Amygdala (tissue), 56 donors: ENCODE measurements around the gene FBXL4.

Experiments used
- DNase-seq, 56 donors: peaks; one replicate each; lab custom pipeline; 2025; lab: John Stamatoyannopoulos, UW

Gene FBXL4

DNA sequence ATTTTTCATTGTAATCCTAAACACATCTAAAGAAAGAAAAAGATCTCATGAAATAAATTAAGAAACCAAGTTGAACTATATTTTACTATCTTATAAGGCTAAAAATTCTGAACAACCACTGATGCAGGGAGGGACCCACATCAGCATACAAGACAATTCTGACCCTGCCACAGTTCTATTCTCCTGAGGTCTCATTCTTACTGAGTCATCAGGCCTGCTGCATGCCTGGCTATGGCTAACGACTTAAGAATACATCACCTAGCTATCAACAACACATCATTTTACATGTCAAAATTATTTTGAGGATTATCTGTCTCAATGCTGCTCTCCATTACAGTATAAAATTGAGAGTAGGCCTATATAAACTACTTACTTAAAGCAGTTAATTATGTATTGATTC, 52.9 kb downstream of the FBXL4 start:
- no peak for DNase-seq

- no peak for DNase-seq
Observed at GRCh38 chr6:98887650-98888049, 60.1 kb downstream of the FBXL4 start.

- no peak for DNase-seq
Observed at GRCh38 chr6:98885330-98885729, 62.4 kb downstream of the FBXL4 start.

DNA sequence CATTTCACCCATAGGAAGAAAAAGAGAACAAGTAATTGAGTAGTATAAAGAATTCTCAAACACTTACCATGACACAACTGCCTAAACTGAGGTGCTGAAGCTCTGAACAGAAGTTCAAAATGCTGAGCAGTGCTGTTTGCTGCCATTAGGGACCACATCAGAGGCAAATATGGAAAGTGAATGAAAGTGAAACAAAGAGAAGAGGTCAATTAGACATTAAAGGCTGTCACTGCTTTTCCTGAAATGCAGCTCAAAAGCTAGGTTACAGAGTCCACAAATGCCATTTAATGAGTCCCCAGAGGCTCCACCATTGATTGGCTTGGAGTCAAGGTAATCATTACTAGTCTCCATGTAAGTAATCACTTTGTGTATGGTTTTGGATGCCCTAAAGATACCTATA, 67.3 kb downstream of the FBXL4 start:
- DNase-seq, result no peak

DNA sequence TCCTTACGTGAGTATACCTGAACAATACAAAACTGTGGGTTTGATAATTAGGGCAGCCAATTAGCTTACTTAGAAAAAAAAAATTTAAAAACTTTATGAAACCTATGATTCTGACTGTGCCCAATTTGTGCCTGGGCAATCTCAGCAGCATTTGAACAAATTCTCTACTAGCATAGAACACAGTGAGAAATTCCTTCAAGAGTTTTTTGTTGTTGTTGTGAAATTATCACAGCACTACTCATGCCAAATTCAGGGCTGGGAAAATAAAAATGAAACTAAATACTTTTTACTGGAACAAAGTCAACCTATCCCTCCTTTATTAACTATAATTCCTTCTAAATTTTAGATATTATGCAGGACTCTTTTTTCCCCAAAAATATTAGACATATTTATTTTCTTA, 70.5 kb downstream of the FBXL4 start:
- DNase-seq, result no peak

GRCh38 chr6:98875375-98875774, 72.4 kb downstream of the FBXL4 start:
- DNase-seq, result peak in 11 of 56 donors; percentile 0 to 30 (median 3)

DNA sequence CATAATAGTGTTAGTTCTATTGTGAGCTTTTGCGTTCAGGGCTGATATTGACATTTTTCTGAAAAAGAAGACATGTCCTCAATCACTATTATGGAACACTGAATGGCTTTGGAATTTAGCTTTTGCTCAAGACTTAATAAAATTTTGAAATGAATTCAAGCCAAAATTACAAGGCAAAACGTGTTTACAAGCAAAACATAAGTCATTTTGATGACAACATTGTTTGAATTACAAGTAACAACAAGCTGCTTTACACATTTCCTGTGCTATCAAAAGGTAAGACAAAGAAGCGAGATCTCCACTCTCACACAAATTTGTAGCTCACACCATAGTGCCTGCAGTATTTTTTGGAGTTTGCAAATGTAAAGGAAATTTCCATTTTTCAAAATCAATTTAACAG, 75.9 kb downstream of the FBXL4 start:
- DNase-seq, result no peak

DNA sequence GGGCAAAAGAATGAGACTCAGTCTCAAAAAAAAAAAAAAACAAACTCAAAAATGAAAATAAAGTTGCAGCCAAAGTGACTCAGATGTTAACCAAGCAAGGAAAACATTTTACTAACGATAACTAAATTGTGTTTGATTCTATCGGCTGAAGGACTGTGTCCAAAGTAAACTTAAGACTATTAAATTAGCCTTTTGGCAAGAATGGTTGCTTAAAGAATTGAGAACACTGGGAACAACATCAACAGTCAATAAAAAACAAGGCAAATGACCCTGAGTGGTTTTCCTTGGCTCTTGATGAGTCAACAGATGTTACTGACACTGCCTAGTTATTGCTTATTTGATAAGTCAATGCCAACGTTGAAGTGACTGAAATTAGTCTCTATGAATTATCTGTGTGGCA, 76.7 kb downstream of the FBXL4 start:
- DNase-seq, result no peak

DNA sequence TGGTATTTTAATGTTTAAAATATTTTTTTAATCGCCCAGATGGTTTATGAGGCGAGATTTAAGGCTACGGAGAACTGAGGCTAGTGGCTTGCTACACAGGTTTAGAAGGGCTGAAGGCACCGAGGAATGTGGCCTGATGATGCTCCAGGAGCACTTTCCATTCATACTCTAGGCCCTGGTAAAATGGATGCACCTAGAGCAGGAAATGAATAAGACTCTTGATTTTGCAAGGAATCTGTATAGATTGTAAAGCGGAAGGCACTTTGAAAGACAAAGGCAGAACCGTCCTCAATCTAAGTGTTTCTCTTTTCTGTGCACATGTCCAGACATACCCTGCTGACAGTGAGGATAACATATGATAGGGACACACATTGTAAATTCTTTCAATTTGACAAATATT, 83.2 kb downstream of the FBXL4 start:
- DNase-seq, result no peak

- DNase-seq, result no peak
Observed at GRCh38 chr6:98848539-98849242, 99.1 kb downstream of the FBXL4 start.

GRCh38 chr6:98847779-98848538, 99.8 kb downstream of the FBXL4 start:
- peak in 1 of 56 donors; percentile 8 for DNase-seq

- DNase-seq, result peak in 1 of 56 donors; percentile 3
Observed at GRCh38 chr6:98847416-98847778, 100.3 kb downstream of the FBXL4 start.

DNA sequence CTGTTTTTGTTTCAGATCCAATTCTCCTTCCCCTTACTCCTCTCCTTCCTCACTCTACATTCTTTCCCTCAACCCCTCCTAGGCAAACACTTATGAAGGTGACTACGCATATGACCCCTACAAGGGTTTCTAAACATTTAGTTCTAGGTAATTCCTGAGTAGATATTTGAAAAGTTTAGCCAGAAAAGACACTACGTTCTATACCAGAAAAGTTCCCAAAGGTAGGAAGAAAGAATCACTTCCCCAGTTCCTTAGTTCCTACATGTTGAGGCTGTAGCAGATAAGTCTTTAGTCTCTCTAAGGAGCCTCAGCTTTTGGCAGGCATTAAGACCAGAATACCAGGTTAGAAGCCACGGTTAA, 101.7 kb downstream of the FBXL4 start:
- DNase-seq, result no peak

DNA sequence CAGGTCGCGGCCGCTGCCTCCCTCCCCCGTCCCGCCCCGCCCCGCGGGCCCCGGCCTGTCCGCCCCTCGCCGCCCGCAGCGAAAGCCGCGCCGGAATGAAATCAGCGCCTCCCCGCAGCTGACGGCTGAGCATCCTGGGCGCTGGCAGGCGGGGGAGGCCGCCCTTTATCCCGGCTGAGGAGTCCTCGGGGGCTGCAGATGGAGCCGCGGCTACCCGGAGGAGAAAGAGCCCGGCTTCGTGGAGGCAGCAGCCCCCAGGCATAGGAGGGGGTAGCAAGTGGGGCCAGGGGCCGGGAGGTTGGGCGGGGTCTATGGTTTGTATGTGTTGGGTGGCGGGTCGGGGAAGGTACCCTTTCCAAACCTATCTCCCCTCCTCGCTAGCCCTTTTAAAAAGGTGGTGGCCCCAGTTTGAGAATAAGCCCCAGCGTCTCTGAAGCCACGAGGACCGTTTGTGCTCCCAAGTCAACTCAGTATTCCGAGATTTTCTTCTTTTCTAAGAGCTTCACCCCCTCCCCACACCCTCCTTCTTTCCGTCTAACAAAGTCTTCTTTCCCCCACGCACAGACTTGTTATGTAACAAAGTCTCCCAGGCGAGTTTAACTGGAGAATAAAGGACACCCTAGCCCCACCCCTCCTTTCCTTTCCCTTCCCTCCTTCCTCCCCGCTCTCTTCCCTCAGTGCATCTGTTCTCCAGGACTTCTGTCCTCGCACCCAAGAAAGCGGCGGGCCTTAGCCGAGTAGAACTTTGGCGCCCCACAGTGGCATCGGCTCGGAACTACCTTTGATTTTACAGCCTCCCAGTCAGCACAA, 102.3 kb downstream of the FBXL4 start:
- DNase-seq, result peak in 54 of 56 donors; percentile 28 to 92 (median 80)

DNA sequence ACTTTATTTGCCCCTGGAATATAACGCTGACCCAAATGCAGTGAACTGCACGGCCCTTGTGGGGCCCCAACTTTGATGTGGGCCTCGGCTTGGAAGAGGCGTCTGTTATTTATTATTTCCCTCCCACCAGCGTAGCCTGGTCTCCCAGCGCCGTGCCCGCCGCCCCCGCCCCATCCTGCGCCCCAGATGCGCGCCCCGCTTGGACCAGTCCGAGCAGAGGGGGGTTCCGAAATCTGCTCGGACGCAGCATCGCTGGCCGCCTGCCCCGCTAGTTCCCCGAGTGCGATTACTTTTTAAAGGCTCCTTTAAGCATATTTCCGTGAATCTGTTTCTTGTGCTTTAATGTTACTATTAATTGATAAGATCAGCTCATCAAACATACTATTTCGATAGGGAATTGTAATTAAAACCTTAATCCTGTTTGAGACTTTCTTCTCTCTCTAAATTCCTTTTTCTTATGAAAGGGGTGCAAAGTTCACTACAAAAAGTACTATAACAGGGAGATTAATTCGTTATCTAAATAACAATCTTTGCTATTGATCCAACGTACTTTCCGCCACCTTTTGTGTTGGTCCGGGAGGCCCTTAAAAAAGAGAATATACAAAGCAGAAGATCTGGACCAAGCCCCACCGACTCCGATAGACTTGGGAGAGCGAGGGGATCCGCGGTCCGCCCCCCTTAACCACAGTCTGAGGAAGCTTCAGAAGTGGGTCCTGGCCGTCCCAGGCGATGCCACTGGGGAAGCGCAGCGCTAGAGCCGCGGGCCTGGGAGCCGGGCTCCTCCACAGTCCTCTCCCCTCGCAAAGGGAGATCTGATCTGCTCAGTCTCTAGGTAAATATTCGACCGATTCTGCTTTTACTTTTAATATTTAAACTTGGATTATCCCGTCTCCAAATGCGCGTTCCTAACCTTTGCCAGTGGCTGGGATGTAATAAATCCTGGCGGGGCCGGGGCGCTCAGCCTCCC, 103.2 kb downstream of the FBXL4 start:
- DNase-seq, result peak in 4 of 56 donors; percentile 40 to 68 (median 46)

DNA sequence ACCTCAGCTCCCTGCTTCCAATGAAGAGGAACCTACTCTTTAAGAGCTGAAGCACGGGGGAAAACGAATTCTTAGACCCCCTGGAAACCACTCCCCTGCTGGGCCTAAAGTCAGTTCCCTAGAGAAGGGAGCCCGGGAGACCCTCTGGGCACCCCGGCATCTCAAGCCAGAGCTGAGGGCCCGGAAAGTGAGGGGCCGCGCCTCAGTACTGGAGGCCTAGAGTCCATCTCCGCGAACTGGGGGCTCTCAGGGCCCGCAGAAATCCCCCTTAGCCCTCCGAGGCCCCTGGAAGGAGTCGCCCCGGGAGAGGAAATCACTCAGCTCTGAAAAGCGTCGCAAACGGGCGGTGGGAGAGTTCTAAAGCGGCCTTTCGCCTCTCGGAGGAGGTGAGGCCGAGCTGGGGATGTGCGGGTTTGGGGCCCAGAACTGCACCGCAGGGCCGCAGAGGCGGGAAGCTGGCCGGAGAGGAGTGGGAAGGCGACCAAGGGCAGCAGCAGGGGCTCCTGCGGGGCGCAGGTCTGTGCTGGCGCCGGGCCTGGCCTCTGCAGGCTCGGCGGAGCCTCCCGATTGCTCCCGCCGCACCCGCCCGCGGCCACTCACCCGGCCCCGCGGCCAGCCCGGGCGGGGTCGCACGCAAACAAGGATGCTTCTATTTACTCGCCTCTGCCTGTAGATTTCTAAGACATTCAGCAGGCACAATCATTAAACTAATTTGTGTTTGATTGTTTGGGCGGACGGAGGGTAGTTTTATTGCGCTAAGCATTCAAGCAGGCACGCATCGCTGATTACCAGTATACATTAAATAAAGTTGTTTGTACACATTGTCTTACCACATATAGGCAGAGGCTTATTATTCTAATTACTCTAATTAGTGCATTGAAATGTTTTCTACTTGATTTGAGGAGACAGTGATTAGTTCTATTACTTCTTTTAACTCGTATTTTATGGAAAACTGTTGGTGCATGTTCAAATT, 104.2 kb downstream of the FBXL4 start:
- peak in 16 of 56 donors; percentile 20 to 78 (median 46) for DNase-seq

- peak in 9 of 56 donors; percentile 18 to 64 (median 30) for DNase-seq
Observed at GRCh38 chr6:98842342-98843180, 105.2 kb downstream of the FBXL4 start.
